ENCODE data around the gene KRT40. TPM values are rescaled to one million over a fixed set of nuclear protein-coding genes. Genes with fewer than 3 reads are reported as not detected.
A peak's percentile ranks its signal among the peaks of the same experiment; 100 is the strongest.

KRT40 gene
- total RNA-seq, 4 donors from 2014 or later = 0.21 TPM; not detected in 3

GRCh38 chr17:40992666-40993065 lies 8.5 kb upstream of the KRT40 start:
- Histone ChIP-seq H3K4me1 (no peaks in the 10 kb centered on the region), H3K36me3 (no peaks in the 10 kb centered on the region), H3K27me3 (no peaks in the 10 kb centered on the region), H3K9me3 (no peaks in the 10 kb centered on the region), H3K27ac (no peak overlapping the region), H3K4me3 (no peak overlapping the region)
- no peak for TF ChIP-seq POLR2A (IDR thresholded peaks at IDR 0.05)
- TF ChIP-seq CTCF (IDR thresholded peaks at IDR 0.05) = no peak
- DNase-seq = no peak
- intact Hi-C loops (cut with DNase I; ENCODE audit: low total_unique reads) = no loop called here

GRCh38 chr17:40986920-40987319 lies 2.8 kb upstream of the KRT40 start:
- Histone ChIP-seq H3K27ac (no peak overlapping the region), H3K4me1 (no peaks in the 10 kb centered on the region), H3K4me3 (no peak overlapping the region), H3K9me3 (no peaks in the 10 kb centered on the region), H3K36me3 (no peaks in the 10 kb centered on the region), H3K27me3 (no peaks in the 10 kb centered on the region)
- DNase-seq = no peak
- TF ChIP-seq POLR2A (IDR thresholded peaks at IDR 0.05) (no peak), CTCF (IDR thresholded peaks at IDR 0.05) (no peak)
- intact Hi-C loops (cut with DNase I; ENCODE audit: low total_unique reads) = no loop called here

- Histone ChIP-seq H3K9me3 (no peaks in the 10 kb centered on the region), H3K4me3 (no peak overlapping the region), H3K27me3 (no peaks in the 10 kb centered on the region), H3K36me3 (no peaks in the 10 kb centered on the region), H3K27ac (no peak overlapping the region), H3K4me1 (no peaks in the 10 kb centered on the region)
- TF ChIP-seq CTCF (IDR thresholded peaks at IDR 0.05) = no peak
- intact Hi-C loops (cut with DNase I; ENCODE audit: low total_unique reads) = no loop called here
- no peak for DNase-seq
Observed at GRCh38 chr17:40981115-40981514, 3.0 kb downstream of the KRT40 start.

- no peaks in the 10 kb centered on the region for H3K36me3 ChIP-seq
- H3K27ac ChIP-seq = no peak overlapping the region
- DNase-seq = peak in 1 of 2 donors; percentile 28
- no peak for TF ChIP-seq POLR2A (IDR thresholded peaks at IDR 0.05)
- no peak for TF ChIP-seq CTCF (IDR thresholded peaks at IDR 0.05)
- intact Hi-C loops (cut with DNase I; ENCODE audit: low total_unique reads) = no loop called here
- no peaks in the 10 kb centered on the region for H3K27me3 ChIP-seq
- no peak overlapping the region for H3K4me3 ChIP-seq
- no peaks in the 10 kb centered on the region for H3K4me1 ChIP-seq
- no peaks in the 10 kb centered on the region for H3K9me3 ChIP-seq
Observed at GRCh38 chr17:40980596-40980995, 3.5 kb downstream of the KRT40 start.

- TF ChIP-seq CTCF (IDR thresholded peaks at IDR 0.05) (no peak), POLR2A (IDR thresholded peaks at IDR 0.05) (no peak)
- Histone ChIP-seq H3K9me3 (no peaks in the 10 kb centered on the region), H3K36me3 (no peaks in the 10 kb centered on the region), H3K27ac (no peak overlapping the region), H3K4me3 (no peak overlapping the region), H3K4me1 (no peaks in the 10 kb centered on the region), H3K27me3 (no peaks in the 10 kb centered on the region)
- DNase-seq = no peak
- intact Hi-C loops (cut with DNase I; ENCODE audit: low total_unique reads) = no loop called here
Observed at GRCh38 chr17:40980117-40980516, 4.0 kb downstream of the KRT40 start.
